ENCODE data around the gene FARS2.

GRCh38 chr6:5282191-5282623, 20.9 kb downstream of the FARS2 start:
- TF ChIP-seq CTCF (IDR thresholded peaks at IDR 0.05) (no peak), POLR2A (IDR thresholded peaks at IDR 0.05) (no peak), POLR2AphosphoS5 (IDR thresholded peaks at IDR 0.05; ENCODE audit: insufficient read depth in 1 of 2, low read depth in 1 of 2) (no peak)

Data from vagina (tissue), 2 donors.